ENCODE measurements around the gene SLC38A2.

Gene SLC38A2

GRCh38 chr12:46376579-46376978 is 4.0 kb upstream of the SLC38A2 start:
- DNase-seq (ENCODE audit: low spot score), result no peak

GRCh38 chr12:46374711-46375110 is 2.1 kb upstream of the SLC38A2 start:
- FAIRE-seq (no peak), DNase-seq (ENCODE audit: low spot score) (no peak)

More at GRCh38 chr12:46376579-46376978, 4.0 kb upstream of the SLC38A2 start:
- no peak for FAIRE-seq

- DNase-seq (ENCODE audit: low spot score) (no peak), FAIRE-seq (no peak)
Observed at GRCh38 chr12:46374310-46374709, 1.7 kb upstream of the SLC38A2 start.

DNA sequence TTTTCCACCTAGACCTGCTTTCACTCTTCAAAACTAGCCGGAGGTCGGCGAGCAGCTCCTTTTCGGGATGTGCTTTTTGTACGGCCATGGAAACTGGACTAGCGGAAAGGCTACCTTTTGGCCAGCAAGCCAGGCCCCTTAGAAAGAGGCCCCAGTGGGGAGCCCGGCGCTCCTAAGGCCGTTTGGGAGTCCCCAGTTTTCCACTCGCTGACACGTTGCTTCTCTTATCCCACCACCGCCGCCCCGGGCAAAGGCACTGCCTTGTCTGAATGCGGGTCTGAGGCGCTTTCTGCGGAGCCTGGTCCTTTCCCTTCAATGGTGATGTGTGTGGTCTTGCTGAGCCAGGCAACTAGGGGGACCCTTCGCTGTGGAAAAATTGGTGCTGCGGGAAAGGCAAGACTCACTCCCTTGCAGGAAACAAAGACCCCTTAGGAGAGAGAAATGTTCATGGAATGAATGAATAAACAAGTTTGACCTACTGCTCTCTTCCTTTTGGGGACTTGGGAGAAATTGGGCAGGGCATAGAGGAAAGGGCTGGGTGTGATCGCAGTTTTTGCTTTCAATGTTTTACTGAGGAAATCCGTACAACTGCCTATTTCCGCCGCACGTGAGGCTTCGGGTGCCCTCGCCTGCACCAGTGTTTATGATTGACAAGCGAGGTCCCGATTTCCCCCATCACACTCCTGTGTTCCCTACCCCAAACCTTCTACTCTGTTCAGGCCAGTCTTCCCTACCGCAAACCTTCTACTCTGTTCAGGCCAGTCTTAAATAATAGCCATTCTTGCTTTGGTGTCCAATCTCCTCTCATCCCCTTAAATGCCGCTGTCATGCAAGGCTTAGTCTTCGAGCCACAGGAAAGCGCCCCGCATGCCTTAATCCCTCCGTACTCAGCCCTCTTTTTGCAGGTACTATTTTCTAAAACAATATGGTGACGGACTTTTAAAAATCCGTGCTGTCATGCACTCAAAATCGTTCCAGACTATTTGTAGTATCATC is 1.0 kb upstream of the SLC38A2 start:
- FAIRE-seq (no peak), DNase-seq (ENCODE audit: low spot score) (peak; percentile 45)

- DNase-seq (ENCODE audit: low spot score) (peak; percentile 49), FAIRE-seq (no peak)
Observed at GRCh38 chr12:46371718-46372543, 642 bp downstream of the SLC38A2 start.

- DNase-seq (ENCODE audit: low spot score) (peak; percentile 94), FAIRE-seq (peak; percentile 13)
Observed at GRCh38 chr12:46370792-46371717, 1.5 kb downstream of the SLC38A2 start.

- FAIRE-seq, result no peak
Observed at GRCh38 chr12:46370380-46370734, 2.2 kb downstream of the SLC38A2 start.

GRCh38 chr12:46369474-46370379 is 2.8 kb downstream of the SLC38A2 start:
- no peak for FAIRE-seq
- no peak for DNase-seq (ENCODE audit: low spot score)

More at GRCh38 chr12:46370380-46370734, 2.2 kb downstream of the SLC38A2 start:
- DNase-seq (ENCODE audit: low spot score), result no peak

GRCh38 chr12:46369095-46369473 is 3.5 kb downstream of the SLC38A2 start:
- FAIRE-seq (no peak), DNase-seq (ENCODE audit: low spot score) (no peak)

DNA sequence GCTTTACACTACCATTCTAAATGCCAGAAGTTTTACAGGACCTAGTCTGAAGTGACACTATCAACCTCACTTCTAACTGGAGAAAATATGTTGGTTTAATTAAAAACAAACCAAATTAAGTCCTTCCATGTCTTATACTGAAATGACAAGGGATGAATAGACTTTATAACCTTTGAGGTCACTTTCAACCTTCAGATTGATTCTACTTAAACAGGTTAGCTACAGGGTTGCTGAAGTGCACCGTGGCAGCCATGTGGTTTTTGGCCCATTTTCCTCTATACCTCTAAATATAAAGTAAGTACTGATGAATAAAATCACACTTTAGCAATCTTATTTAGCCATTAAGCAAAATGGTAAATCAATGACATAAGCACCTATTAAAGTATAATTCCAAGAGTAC is 3.9 kb downstream of the SLC38A2 start:
- DNase-seq (ENCODE audit: low spot score) (no peak), FAIRE-seq (no peak)

DNA sequence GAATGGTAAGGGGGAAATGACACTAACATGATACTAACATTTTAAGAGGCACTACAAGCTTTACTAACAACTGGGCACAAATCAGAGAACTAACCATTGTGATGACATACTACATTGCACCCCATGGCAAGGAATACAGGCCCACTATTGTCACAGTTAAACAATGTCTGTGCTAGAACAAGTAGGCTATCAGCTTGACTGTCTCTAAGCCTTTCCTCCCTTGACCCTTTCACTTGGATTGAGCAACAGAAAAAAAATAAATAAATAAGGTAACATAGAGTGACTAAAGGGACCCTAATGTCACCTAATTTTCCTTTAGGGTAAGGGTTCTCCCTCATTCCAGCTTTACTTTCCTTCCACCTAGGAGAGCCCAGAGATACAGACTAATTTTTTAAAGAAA is 4.4 kb downstream of the SLC38A2 start:
- DNase-seq (ENCODE audit: low spot score) (no peak), FAIRE-seq (no peak)

- no peak for FAIRE-seq
- DNase-seq (ENCODE audit: low spot score), result no peak
Observed at GRCh38 chr12:46367351-46368029, 5.1 kb downstream of the SLC38A2 start.

DNA sequence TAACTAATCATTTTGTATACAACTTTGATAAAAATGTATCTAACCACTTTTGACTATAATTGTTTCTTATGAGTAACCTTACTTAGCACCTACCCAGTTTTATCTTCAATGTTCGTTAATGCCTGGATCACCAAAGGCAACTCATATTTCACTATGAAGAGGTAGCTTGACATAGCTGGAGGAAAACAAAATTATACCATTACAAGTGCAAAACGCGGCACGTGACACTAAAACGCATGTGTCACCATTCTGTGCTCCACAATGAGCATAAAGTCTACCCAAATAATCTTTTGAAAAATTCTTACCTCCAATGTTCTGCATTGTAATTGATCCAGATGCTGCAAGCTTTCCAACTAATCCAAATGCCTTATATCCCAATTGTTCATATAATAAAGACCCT is 5.8 kb downstream of the SLC38A2 start:
- DNase-seq (ENCODE audit: low spot score), result no peak
- FAIRE-seq, result no peak

GRCh38 chr12:46365951-46366379 is 6.6 kb downstream of the SLC38A2 start:
- DNase-seq (ENCODE audit: low spot score), result no peak
- FAIRE-seq, result no peak

DNA sequence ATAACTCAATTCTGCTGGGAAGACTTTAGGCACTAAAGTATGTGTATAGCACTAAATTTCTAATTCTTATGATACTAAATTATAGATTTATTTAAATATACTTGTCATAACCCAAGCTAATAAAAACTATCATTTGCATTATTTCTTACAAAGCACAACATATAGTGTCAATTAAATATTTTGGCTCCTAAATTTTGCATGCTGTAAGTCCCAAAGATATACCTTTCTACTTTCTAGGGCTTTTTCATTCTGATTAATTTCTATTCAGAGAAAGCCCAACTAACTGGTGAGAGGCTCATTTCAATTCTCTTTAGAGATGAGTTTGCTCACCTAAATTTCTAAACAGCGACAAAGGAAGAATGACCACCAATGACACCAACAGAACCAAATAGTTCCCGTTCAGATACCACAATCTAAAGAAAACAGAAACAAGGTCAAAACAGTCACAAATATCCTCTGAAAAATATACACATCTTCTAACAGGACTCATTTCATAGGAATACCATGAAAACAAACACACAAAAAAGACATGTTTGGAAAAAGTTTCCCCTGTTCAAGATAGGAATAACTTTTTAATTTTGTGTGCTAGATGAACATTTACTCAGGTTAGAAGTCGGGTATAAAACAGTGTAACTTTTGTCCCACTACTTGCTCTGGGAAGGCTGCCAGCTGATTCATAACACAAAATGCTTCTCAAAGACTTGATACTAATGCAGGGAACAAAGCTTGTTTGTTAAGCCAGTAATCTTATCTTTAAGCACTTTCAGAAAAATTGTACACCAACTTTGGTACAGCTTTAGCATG is 7.6 kb downstream of the SLC38A2 start:
- no peak for FAIRE-seq
- DNase-seq (ENCODE audit: low spot score), result no peak

GRCh38 chr12:46364300-46364696 is 8.3 kb downstream of the SLC38A2 start:
- FAIRE-seq (no peak), DNase-seq (ENCODE audit: low spot score) (no peak)

- DNase-seq (ENCODE audit: low spot score) (no peak), FAIRE-seq (no peak)
Observed at GRCh38 chr12:46363582-46364299, 8.8 kb downstream of the SLC38A2 start.

Measured in urothelium cell line (cell line).